Glutamatergic neuron (in vitro differentiated cells): ENCODE data around the gene BPI. TPM values are rescaled to one million over a fixed set of nuclear protein-coding genes. Genes with fewer than 3 reads are reported as not detected.

ENCODE experiments used
- DNase-seq: peaks from one replicate; pipeline ENCODE4 v3.0.0; 2022
- H3K27ac Mint-ChIP-seq: one replicate; pipeline ENCODE4 v1.8.0; 2020; ENCODE audit warnings: mild to moderate bottlenecking, mixed read lengths, inconsistent platforms; ENCODE audit not compliant: unreplicated experiment
- H3K27me3 Mint-ChIP-seq: one replicate; pipeline ENCODE4 v1.8.0; 2020; ENCODE audit warnings: mild to moderate bottlenecking, moderate library complexity, mixed read lengths, inconsistent platforms; ENCODE audit not compliant: unreplicated experiment
- H3K36me3 Mint-ChIP-seq: one replicate; pipeline ENCODE4 v1.8.0; 2020; ENCODE audit warnings: mild to moderate bottlenecking, mixed read lengths, inconsistent platforms; ENCODE audit not compliant: unreplicated experiment
- H3K4me1 Mint-ChIP-seq: one replicate; pipeline ENCODE4 v1.8.0; 2020; ENCODE audit warnings: mild to moderate bottlenecking, low read depth, mixed read lengths, inconsistent platforms; ENCODE audit not compliant: unreplicated experiment
- H3K4me3 Mint-ChIP-seq: one replicate; pipeline ENCODE4 v1.8.0; 2020; ENCODE audit warnings: mild to moderate bottlenecking, mixed read lengths, inconsistent platforms; ENCODE audit not compliant: unreplicated experiment
- H3K9me3 Mint-ChIP-seq: one replicate; pipeline ENCODE4 v1.8.0; 2020; ENCODE audit warnings: mild to moderate bottlenecking, moderate library complexity, mixed read lengths, inconsistent platforms; ENCODE audit not compliant: unreplicated experiment
- CTCF ChIP-seq: fragments of 200-600 bp; sonication (generic); IDR thresholded peaks from one replicate; pipeline ENCODE4 v1.5.0; 2021; ENCODE audit not compliant: partially characterized antibody, unreplicated experiment
- total RNA-seq: library from RNA; stranded (reverse); fragmentation: NEBNext Ultra II Directional; extraction: Animal tissue kit (Norgen Biotek cat#: 25700); gene quantifications from one replicate; pipeline ENCODE4 v1.2.1, GENCODE V29; 2021; ENCODE audit not compliant: unreplicated experiment

The BPI gene
- total RNA-seq, 1 donor from 2014 or later, result not detected

GRCh38 chr20:38258545-38259215 lies 45.3 kb upstream of the BPI start:
- H3K27me3 Mint-ChIP-seq, result peaks cover 14% of the 10 kb centered on the region
- no peaks in the 10 kb centered on the region for H3K9me3 Mint-ChIP-seq
- no peak for DNase-seq
- H3K4me1 Mint-ChIP-seq, result peaks cover 6% of the 10 kb centered on the region
- no peak for TF ChIP-seq CTCF
- H3K36me3 Mint-ChIP-seq, result peaks cover 4% of the 10 kb centered on the region
- no peak overlapping the region for H3K27ac Mint-ChIP-seq
- H3K4me3 Mint-ChIP-seq, result no peak overlapping the region

- Mint-ChIP-seq H3K4me1 (peaks cover 6% of the 10 kb centered on the region), H3K36me3 (peaks cover 4% of the 10 kb centered on the region), H3K27me3 (peaks cover 14% of the 10 kb centered on the region), H3K27ac (no peak overlapping the region), H3K4me3 (peak overlapping the region; percentile 75), H3K9me3 (no peaks in the 10 kb centered on the region)
- DNase-seq, result no peak
- TF ChIP-seq CTCF, result no peak
Observed at GRCh38 chr20:38260025-38260377, 44.0 kb upstream of the BPI start.

GRCh38 chr20:38260378-38261053 lies 43.4 kb upstream of the BPI start, which contains the start of gene KIAA1755:
Gene KIAA1755, minus strand, starts transcription at chr20:38260735. Its CDS starts 235 bp downstream, at chr20:38260500.
- no peaks in the 10 kb centered on the region for H3K9me3 Mint-ChIP-seq
- H3K27me3 Mint-ChIP-seq, result peaks cover 14% of the 10 kb centered on the region
- peaks cover 6% of the 10 kb centered on the region for H3K4me1 Mint-ChIP-seq
- peaks cover 5% of the 10 kb centered on the region for H3K36me3 Mint-ChIP-seq
- DNase-seq, result no peak
- peak within 1 kb of the TSS; percentile 76 for H3K4me3 Mint-ChIP-seq
- TF ChIP-seq CTCF, result no peak
- H3K27ac Mint-ChIP-seq, result no peak within 1 kb of the TSS

- Mint-ChIP-seq H3K27me3 (peaks cover 14% of the 10 kb centered on the region), H3K4me1 (peaks cover 6% of the 10 kb centered on the region), H3K9me3 (no peaks in the 10 kb centered on the region), H3K4me3 (peak overlapping the region; percentile 76), H3K36me3 (peaks cover 11% of the 10 kb centered on the region), H3K27ac (no peak overlapping the region)
- TF ChIP-seq CTCF, result no peak
- no peak for DNase-seq
Observed at GRCh38 chr20:38261054-38261390, 42.9 kb upstream of the BPI start.

- Mint-ChIP-seq H3K27ac (no peak overlapping the region), H3K4me3 (no peak overlapping the region), H3K9me3 (no peaks in the 10 kb centered on the region), H3K36me3 (peaks cover 12% of the 10 kb centered on the region), H3K4me1 (peaks cover 6% of the 10 kb centered on the region), H3K27me3 (peaks cover 14% of the 10 kb centered on the region)
- no peak for TF ChIP-seq CTCF
- DNase-seq, result no peak
Observed at GRCh38 chr20:38262931-38263330, 41.0 kb upstream of the BPI start.
